ENCODE results near the gene OGFOD3.
"Not testable (repeated sequence)": the region's sequence is repeated elsewhere in the genome, so short reads cannot be mapped to it uniquely, and the experiment has no call there.

OGFOD3 gene

DNA sequence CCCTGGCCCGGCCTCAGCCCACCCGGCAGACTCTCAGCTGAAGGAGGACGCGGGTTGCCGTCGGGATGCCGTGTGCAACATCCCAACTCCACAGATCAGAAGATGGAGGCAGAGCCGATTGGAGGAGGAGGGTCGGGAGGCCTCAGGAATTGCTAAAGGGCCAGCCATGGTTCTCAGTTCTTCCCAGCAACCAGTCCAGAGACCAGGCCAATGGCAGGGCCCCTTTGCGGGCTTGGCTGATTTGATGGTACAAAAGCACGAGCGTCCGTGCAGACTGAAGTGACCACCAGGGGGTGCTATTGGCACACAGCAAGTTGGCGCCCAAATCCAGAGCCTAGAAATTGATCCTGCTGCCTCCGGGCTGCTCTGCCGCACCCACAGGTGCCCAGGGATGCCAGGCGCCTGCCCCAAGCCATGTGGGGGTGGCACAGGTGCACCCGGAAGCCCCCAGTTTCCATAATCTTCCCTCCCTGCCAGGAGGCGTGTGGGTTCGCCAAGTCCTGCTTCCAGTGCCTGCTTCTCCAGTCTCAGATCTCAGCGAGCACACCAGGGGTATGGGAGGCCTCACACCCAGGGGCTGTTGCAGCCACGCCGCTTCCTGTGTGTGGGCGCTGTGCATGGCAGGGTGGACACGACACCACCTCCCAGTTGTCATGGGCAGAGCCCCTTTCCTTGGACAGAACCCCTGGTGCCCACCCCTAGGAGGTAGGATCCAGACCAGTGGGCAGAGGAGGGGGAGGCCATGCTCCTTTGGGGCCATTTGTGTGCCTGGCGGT lies 66.5 kb downstream of the OGFOD3 start:
- DNase-seq (ENCODE audit: low read depth), result peak; percentile 71

DNA sequence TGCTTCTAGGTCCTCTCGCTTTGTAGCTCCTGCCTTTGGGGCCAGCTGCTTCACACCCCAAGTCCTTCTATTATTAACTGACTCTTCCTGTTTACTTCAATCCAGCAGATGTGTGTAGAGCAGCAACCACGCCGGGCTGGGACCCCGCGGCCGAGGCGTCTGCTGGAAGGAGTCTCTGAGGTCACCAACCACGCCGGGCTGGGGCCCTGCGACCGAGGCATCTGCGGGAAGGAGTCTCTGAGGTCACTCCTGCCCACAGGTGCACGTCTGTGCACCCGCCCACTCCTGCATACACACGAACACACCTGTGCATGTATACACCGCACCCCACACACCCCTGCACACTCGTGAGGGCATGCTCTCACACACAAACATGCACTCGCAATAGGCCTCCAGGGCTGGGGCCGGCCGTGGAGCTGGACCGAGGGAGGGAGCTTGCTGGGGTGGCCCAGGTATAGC lies 67.1 kb downstream of the OGFOD3 start:
- no peak for DNase-seq (ENCODE audit: low read depth)

DNA sequence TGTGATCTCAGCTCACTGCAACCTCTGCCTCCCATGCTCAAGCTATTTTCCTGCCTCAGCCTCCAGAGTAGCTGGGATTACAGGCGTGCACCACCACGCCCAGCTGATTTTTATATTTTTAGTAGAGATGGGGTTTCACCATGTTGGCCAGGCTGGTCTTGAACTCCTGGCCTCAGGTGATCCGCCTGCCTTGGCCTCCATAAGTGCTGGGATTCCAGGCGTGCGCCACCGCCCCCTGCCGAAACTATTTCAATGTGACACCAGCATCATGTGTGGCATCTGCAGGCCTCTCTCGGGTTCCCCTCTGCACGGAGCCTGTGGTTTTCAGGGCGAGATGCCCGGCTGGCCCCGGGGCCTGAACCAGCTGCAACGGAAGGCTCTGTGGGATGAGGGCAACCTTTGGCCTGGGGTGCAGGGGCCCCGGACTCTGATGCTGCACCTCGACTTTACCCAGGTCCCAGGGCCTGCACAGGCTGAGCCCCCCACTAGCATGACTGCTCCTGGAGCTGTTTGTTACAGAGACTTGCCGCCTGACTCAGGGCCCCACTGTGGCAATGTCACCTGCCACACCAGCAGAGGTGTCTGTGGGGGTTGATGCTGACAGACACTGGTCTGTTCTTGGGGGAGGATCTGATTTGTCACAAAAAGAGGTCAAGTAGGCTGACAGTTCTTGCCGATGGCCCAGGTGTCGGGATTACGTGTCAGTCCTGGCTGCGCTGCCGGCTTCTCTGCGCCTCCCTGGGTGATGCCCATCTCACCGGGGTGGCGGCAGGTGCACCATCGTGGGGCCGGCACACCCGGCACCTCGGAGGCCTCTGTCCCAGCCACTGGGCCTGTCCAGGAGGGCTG lies 68.0 kb downstream of the OGFOD3 start:
- DNase-seq (ENCODE audit: low read depth), result no peak

DNA sequence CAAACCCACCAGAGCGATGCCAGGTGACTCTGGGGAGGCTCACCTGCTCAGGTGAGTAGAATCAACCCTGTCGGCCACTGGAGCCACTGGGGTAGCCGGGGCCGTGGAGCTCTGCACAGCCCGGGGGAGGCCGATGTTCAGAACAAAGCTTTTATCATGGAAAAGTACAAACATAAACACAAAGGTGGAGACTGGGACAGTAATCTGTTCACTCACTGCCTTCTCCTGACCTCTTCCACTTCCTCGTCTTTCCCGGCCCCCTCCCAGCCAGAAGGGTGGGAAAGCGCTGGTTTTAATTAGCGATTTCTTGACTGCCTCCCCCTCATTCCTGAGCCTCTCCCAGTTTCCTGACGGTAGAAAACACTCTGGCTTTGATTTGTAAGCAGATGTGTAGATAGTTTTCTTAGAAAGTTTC lies 69.1 kb downstream of the OGFOD3 start:
- DNase-seq (ENCODE audit: low read depth), result no peak

DNA sequence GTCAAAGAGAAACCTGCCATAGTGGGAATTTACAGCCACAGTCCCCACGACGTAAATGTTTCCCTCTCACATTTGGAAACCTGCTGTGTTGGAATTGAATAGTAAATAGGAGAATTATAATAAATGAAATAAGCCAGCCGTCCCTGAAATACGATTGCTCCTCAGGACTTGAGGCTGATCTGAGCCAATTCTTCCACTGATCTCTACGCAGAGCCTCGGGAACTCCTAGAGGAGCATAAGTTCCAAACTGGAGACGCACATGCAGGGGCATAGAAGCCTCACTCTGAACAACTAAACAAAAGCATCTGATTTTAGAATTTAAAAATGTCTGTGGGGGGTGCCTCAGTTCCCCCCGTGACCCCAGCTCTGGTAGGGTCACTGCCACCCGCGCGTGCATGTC lies 69.5 kb downstream of the OGFOD3 start:
- DNase-seq (ENCODE audit: low read depth), result no peak

DNA sequence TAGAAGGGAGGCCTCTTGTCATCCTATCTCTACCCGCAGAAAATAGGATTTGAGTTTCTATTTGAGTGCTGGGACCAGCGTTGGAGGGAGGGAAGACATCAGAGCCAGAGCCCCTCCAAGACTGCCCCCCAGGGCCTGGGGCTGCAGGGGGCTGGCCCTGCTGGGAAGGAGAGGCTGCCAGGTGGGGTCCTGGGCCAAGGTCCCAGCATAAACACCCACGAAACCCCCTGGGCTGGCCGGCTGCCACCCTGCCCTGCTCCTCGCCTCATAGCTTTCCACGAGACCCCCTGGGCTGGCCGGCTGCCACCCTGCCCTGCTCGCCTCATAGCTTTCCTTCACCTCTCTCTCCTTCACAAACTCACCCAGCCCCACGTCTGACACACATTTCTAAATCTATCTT lies 70.0 kb downstream of the OGFOD3 start:
- no peak for DNase-seq (ENCODE audit: low read depth)

- DNase-seq (ENCODE audit: low read depth), result not testable (repeated sequence)
These were observed 70.4 kb downstream of the OGFOD3 start for GRCh38 chr17:82347994-82348393.

GRCh38 chr17:82346342-82347300 lies 71.8 kb downstream of the OGFOD3 start:
- DNase-seq (ENCODE audit: low read depth), result no peak

GRCh38 chr17:82345151-82345976 lies 73.0 kb downstream of the OGFOD3 start:
- DNase-seq (ENCODE audit: low read depth), result no peak

GRCh38 chr17:82344175-82344907 lies 74.0 kb downstream of the OGFOD3 start:
- DNase-seq (ENCODE audit: low read depth), result no peak

- no peak for DNase-seq (ENCODE audit: low read depth)
These were observed 74.8 kb downstream of the OGFOD3 start for GRCh38 chr17:82343560-82343959.

GRCh38 chr17:82342361-82343079 lies 75.9 kb downstream of the OGFOD3 start:
- DNase-seq (ENCODE audit: low read depth), result no peak

DNA sequence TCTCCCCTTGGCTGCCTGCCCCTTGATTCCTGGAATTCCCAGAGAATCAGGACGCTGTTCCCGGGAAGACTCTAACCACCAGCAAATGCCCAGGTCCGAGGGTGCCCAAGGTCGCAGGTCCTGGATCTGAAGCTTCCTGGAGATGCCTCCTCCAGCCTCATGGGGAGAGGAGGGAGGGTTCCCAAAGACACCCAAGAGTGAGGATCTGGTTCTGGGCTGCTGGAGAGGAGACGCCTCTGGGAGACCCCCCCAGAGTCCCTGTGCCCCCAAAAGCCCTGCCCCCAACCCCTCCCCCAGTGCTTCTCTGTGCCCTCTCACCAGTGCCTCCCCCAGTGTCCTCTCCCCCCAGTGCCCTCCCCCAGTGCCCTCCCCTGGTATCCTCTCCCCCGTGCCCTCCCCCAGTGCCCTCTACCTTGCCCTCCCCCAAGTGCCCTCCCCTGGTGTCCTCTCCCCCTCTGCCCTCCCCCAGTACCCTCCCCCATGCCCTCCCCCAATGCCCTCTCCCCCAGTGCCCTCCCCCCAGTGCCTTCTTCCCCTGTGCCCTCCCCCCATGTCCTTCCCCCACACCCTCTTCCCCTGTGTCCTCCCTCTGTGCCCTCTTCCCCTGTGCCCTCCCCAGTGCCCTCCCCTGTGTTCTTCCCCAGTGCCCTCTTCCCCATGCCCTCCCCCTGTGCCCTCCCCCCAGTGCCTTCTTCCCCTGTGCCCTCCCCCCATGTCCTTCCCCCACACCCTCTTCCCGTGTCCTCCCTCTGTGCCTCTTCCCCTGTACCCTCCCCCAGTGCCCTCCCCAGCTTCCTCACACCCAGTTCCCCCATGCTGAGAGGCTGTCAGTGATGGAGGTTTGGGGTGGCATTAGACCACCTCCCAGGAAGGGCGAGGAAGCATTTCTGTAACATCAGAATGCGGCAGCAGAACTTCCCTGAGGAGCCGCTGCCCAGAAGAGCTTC lies 78.5 kb downstream of the OGFOD3 start:
- peak; percentile 73 for DNase-seq (ENCODE audit: low read depth)
